Measurements from ENCODE around the gene IL15. TPM values are rescaled to one million over a fixed set of nuclear protein-coding genes. Genes with fewer than 3 reads are reported as not detected.

Gene IL15
- total RNA-seq, 2 donors from 2014 or later, result 1.2 to 2.0 TPM

DNA sequence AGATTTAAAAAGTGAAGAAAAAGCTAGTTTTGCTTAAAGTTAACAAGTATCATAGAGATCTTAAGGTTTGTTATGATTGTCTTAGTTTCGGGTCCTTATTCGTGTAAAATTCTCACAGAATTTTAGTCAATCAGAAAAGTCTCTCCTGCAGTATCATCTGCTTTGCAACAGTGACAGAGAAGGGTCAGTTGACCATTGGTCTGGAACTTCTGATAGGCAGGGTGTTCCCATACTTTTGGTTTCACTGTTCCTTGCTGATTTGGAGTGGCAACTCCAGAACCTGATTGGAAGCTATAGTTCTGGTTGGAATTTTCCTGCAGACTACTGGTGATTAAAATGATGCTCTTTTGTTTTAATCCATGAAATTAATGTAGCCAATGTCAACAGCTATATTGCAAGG is 1.8 kb downstream of the IL15 start:
- Histone ChIP-seq H3K9me3 (no peaks in the 10 kb centered on the region), H3K27ac (no peak overlapping the region), H3K4me1 (replicated peaks) (no peaks in the 10 kb centered on the region), H3K36me3 (no peaks in the 10 kb centered on the region), H3K27me3 (replicated peaks; ENCODE audit: insufficient read depth) (no peaks in the 10 kb centered on the region), H3K4me3 (no peak overlapping the region)
- TF ChIP-seq, protein P1, sequence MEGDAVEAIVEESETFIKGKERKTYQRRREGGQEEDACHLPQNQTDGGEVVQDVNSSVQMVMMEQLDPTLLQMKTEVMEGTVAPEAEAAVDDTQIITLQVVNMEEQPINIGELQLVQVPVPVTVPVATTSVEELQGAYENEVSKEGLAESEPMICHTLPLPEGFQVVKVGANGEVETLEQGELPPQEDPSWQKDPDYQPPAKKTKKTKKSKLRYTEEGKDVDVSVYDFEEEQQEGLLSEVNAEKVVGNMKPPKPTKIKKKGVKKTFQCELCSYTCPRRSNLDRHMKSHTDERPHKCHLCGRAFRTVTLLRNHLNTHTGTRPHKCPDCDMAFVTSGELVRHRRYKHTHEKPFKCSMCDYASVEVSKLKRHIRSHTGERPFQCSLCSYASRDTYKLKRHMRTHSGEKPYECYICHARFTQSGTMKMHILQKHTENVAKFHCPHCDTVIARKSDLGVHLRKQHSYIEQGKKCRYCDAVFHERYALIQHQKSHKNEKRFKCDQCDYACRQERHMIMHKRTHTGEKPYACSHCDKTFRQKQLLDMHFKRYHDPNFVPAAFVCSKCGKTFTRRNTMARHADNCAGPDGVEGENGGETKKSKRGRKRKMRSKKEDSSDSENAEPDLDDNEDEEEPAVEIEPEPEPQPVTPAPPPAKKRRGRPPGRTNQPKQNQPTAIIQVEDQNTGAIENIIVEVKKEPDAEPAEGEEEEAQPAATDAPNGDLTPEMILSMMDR (IDR thresholded peaks at IDR 0.05), result no peak
- no peak for TF ChIP-seq POLR2AphosphoS5 (IDR thresholded peaks at IDR 0.05)
- 95% methylated on average over 2 of the region's 2 CpGs for WGBS
- DNase-seq (ENCODE audit: low spot score), result no peak
- intact Hi-C loops (cut with DNase I), result no loop called here

DNA sequence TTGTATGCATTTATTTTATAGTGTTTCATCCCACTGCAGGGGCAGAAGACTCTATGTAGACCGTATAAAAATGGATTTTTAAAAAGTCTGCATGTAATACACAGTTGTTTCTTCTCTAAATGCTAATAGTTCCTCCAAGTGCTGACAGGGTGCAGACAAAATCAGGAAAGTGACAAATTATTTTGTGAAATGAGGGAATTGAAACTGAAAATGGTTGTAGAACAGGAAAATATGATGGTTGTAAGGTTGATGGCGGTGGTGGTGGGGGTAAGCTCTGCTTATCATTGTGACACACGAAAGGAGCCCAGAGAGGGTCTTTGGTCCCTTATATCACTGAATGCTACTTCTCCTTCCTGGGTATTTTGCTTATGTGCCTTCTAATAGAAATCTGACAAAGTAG is 4.3 kb downstream of the IL15 start:
- no peaks in the 10 kb centered on the region for H3K9me3 ChIP-seq
- TF ChIP-seq POLR2A (IDR thresholded peaks at IDR 0.05) (no peak), POLR2AphosphoS5 (IDR thresholded peaks at IDR 0.05) (no peak)
- TF ChIP-seq, protein P1 (IDR thresholded peaks at IDR 0.05), result no peak
- intact Hi-C loops (cut with DNase I), result no loop called here
- 79% methylated on average over 3 of the region's 3 CpGs for WGBS
- H3K4me3 ChIP-seq, result no peak overlapping the region
- H3K27ac ChIP-seq, result no peak overlapping the region
- no peaks in the 10 kb centered on the region for H3K4me1 ChIP-seq (replicated peaks)
- no peak for DNase-seq (ENCODE audit: low spot score)
- H3K36me3 ChIP-seq, result no peaks in the 10 kb centered on the region
- no peaks in the 10 kb centered on the region for H3K27me3 ChIP-seq (replicated peaks; ENCODE audit: insufficient read depth)

DNA sequence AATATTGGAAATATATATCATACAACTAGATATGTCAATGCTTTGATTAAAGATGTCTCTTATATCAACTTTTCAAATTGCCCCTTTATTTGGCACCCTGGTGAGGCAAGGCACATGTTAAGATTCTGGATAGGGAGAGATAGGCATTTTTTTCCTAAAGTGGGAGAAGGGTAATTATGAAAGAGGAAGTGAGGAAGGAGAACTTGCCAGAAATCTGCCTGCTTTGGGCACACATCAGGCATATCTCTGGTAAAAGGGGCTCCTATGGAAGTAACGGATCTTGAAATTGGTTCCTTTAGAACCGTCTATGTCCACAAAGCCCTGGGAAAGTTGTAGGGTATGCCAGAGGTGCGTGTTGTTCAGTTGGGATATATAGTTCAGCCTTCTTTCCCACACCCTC is 5.7 kb downstream of the IL15 start:
- H3K36me3 ChIP-seq, result no peaks in the 10 kb centered on the region
- intact Hi-C loops (cut with DNase I), result no loop called here
- TF ChIP-seq POLR2AphosphoS5 (IDR thresholded peaks at IDR 0.05) (no peak), POLR2A (IDR thresholded peaks at IDR 0.05) (no peak)
- TF ChIP-seq, protein P1 (IDR thresholded peaks at IDR 0.05), result no peak
- no peaks in the 10 kb centered on the region for H3K9me3 ChIP-seq
- DNase-seq (ENCODE audit: low spot score), result no peak
- H3K4me1 ChIP-seq (replicated peaks), result no peaks in the 10 kb centered on the region
- H3K27ac ChIP-seq, result no peak overlapping the region
- no peaks in the 10 kb centered on the region for H3K27me3 ChIP-seq (replicated peaks; ENCODE audit: insufficient read depth)
- H3K4me3 ChIP-seq, result no peak overlapping the region
- WGBS, result 80% methylated on average over 3 of the region's 3 CpGs

DNA sequence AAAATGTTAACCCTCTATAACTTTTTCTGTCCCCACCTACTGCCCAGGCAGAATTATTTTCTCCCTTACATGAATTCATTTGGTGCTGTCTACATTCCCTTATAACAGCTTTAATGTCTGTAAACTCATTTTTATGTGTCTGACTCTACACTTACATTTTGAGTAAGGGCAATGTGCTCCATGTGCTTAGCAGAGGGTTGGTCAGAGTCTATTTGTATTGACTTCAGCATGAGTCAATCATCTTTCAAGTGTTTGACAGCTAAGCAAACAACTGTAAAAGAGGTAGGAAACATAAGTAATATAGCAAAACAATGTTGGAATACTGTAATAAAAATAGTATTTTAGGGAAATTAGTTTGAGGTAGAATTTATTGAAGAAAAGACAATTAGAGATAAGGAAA is 6.3 kb downstream of the IL15 start:
- no peak overlapping the region for H3K27ac ChIP-seq
- H3K4me3 ChIP-seq, result no peak overlapping the region
- no peaks in the 10 kb centered on the region for H3K9me3 ChIP-seq
- TF ChIP-seq POLR2A (IDR thresholded peaks at IDR 0.05) (no peak), POLR2AphosphoS5 (IDR thresholded peaks at IDR 0.05) (no peak)
- TF ChIP-seq, protein P1 (IDR thresholded peaks at IDR 0.05), result no peak
- H3K4me1 ChIP-seq (replicated peaks), result no peaks in the 10 kb centered on the region
- H3K27me3 ChIP-seq (replicated peaks; ENCODE audit: insufficient read depth), result no peaks in the 10 kb centered on the region
- no peak for DNase-seq (ENCODE audit: low spot score)
- no peaks in the 10 kb centered on the region for H3K36me3 ChIP-seq
- intact Hi-C loops (cut with DNase I), result no loop called here

DNA sequence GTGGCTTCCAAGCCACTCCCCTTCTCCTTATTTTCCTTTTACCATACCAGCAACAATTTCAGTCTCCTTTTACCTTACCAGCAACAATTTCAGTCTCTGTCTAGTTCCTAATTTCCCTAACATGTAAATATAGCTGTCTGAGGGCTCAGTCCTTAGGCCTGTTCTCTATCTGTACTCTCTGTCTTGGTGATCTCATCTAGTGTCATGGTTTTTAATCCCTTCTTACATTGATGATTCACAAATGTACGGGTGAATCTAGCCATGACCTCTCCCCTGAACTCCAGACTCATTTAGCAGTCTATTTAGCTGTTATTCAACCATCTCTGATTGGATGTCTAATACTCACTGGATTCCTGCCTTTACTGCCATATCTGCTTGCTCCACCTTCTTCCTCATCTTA is 7.2 kb downstream of the IL15 start:
- 65% methylated on average over 1 of the region's 1 CpG for WGBS
- no peak for DNase-seq (ENCODE audit: low spot score)
- Histone ChIP-seq H3K4me1 (replicated peaks) (no peaks in the 10 kb centered on the region), H3K4me3 (no peak overlapping the region), H3K27ac (no peak overlapping the region), H3K36me3 (no peaks in the 10 kb centered on the region), H3K9me3 (no peaks in the 10 kb centered on the region), H3K27me3 (replicated peaks; ENCODE audit: insufficient read depth) (no peaks in the 10 kb centered on the region)
- intact Hi-C loops (cut with DNase I), result no loop called here
- TF ChIP-seq POLR2AphosphoS5 (IDR thresholded peaks at IDR 0.05), result no peak
- TF ChIP-seq POLR2A (IDR thresholded peaks at IDR 0.05), result no peak
- TF ChIP-seq, protein P1 (IDR thresholded peaks at IDR 0.05), result no peak

Measured in prostate gland (tissue), 2 donors.